ENCODE results near the gene BACH1.

The BACH1 gene

DNA sequence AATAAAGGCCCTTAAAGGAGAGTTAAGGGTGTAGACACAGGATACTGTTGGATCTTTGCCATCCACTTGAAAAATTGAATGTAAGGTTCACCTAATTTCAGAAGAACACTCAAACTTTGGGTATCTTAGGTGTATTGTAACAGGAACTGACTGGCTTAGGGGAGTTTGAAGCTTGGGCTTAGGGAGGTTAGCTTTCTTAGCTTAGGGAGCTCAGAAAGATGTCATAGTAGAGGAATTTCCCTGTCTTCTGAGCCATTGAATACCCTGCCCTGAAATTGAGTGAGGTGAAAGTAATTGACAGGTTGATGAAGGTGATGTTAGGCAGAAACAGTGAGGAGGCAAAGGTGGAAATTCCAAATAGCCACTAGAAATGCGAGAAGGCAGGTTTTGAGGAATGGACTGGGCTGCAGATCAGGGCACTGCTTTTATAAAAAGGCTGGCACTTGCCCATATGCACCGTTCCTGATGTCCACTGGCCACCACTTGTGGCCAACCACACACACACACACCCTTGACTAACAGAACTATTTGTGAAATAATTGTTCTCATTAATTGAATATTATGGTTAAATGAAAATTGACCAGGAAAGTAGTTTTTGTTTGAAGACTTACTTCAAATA lies 16.5 kb downstream of the BACH1 start:
- peak; percentile 29 for DNase-seq (ENCODE audit: low read depth, low spot score)

GRCh38 chr21:29316029-29316742 lies 17.5 kb downstream of the BACH1 start:
- no peak for DNase-seq (ENCODE audit: low read depth, low spot score)

GRCh38 chr21:29316806-29317205 lies 18.1 kb downstream of the BACH1 start:
- DNase-seq (ENCODE audit: low read depth, low spot score), result no peak

- DNase-seq (ENCODE audit: low read depth, low spot score), result peak; percentile 30
These were observed 19.6 kb downstream of the BACH1 start for GRCh38 chr21:29318354-29318753.

DNA sequence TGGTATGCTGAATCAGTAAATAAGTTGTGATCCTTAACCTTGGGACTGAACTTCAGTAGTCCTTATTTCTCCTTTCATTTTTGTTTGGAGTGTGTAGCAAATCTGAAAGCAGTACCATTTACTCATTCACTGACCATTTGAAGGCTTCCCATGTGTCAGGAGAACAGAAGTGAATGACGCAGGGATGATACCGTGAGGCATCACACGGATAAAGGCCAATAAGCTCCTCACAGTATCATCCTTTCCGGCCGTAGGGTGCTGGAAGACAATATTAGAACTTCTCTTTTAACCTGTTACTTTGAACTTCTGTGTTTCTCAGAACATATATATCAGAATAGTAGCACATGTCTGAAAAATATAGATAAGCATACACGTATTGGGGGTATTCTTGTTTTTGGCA lies 21.3 kb downstream of the BACH1 start:
- no peak for DNase-seq (ENCODE audit: low read depth, low spot score)

DNA sequence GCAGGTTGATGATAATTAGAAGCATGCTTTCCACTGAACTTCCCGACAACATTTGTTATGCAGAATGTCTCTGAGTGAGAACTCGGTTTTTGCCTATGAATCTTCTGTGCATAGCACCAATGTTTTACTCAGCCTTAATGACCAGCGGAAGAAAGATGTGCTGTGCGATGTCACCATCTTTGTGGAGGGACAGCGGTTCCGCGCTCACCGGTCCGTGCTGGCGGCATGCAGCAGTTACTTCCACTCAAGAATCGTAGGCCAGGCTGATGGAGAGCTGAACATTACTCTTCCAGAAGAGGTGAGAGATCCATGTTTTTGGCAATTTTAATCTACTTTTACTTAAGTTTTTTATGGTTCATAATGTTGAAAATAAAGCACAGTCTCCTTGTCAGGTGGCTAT lies 22.5 kb downstream of the BACH1 start:
- no peak for DNase-seq (ENCODE audit: low read depth, low spot score)

DNA sequence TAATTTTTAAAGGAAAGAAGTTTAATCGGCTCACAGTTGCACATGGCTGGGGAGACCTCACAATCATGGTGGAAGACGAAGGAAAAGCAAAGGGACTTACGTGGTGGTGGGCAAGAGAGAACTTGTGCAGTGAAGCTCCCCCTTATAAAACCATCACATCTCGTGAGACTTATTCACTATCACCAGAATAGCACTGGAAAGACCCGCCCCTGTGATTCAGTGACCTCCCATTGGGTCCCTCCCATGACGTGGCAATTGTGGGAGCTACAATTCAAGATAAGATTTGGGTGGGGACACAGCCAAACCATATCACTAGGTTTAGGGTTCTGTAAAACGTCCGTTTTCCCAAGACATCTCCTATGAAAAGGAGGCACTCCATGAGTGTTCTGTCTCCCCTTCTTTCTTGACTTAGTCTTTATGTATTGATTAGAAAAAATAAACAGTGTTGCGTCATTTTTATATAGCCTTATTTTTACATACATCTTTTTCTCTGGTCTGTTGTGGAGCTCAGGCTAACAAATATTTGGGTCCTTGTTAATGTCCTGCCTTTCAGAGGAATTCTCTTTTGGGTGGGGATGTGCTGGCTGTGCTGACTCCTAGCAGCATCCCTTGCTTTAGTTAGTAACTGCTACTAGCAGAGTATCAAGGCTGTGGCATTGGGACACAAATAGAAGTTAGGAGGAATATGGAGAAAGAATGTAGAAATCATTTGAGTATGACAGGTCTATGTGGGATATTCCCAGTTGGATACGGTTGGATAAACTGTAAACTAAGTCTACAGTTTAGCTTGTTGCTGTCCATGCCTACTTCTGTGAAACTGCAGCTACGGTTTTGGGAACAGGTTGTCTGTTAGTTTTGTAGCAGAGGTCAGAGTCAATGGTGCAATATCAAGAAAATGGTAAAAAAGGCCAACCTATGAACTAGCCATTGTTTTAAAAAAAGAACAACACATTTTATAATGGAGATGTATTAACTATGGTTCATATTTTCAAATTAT lies 23.5 kb downstream of the BACH1 start:
- DNase-seq (ENCODE audit: low read depth, low spot score), result no peak

DNA sequence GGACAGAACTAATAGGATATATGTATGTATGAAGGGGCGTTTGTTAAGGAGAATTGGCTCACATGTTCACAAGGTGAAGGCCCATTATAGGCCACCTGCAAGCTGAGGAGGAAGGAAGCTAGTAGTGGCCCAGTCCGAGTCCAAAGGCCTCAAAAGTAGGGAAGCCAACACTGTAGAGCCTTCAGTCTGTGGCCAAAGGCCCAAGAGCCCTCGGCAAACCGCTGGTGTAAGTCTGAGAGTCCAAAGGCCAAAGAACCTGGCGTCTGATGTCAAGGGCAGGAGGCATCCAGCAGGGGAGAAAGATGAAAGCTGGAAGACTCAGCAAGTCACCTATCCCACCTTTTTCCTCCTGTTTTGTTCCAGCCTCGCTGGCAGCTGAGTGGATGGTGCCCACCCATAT lies 24.5 kb downstream of the BACH1 start:
- DNase-seq (ENCODE audit: low read depth, low spot score), result no peak

DNA sequence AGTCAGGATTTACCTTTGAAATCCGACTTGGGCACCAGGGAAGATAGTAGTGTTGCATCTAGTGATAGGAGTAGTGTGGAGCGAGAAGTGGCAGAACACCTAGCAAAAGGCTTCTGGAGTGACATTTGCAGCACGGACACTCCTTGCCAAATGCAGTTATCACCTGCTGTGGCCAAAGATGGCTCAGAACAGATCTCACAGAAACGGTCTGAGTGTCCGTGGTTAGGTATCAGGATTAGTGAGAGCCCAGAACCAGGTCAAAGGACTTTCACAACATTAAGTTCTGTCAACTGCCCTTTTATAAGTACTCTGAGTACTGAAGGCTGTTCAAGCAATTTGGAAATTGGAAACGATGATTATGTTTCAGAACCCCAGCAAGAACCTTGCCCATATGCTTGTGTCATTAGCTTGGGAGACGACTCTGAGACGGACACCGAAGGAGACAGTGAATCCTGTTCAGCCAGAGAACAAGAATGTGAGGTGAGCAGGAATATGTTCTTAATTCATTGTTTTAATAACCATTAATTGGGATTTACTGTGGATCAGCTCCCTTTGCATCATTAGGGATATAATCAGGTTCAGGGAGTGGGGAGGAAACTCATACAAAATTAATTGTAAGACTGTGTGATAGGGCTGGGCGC lies 28.3 kb downstream of the BACH1 start:
- no peak for DNase-seq (ENCODE audit: low read depth, low spot score)

DNA sequence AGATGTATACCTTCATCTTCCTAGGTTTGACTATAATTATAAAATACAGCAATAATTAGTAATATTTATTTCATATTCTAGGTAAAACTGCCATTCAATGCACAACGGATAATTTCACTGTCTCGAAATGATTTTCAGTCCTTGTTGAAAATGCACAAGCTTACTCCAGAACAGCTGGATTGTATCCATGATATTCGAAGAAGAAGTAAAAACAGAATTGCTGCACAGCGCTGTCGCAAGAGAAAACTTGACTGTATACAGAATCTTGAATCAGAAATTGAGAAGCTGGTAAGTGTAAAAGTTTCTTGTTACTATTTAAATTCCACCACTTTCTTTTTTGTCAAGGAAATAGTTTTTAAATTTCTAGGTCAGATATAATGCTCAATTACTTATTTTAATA lies 30.7 kb downstream of the BACH1 start:
- no peak for DNase-seq (ENCODE audit: low read depth, low spot score)

GRCh38 chr21:29330797-29331196 lies 32.1 kb downstream of the BACH1 start:
- DNase-seq (ENCODE audit: low read depth, low spot score), result no peak

GRCh38 chr21:29332461-29333362 lies 34.0 kb downstream of the BACH1 start:
- peak; percentile 43 for DNase-seq (ENCODE audit: low read depth, low spot score)

- no peak for DNase-seq (ENCODE audit: low read depth, low spot score)
These were observed 34.7 kb downstream of the BACH1 start for GRCh38 chr21:29333406-29333805.

DNA sequence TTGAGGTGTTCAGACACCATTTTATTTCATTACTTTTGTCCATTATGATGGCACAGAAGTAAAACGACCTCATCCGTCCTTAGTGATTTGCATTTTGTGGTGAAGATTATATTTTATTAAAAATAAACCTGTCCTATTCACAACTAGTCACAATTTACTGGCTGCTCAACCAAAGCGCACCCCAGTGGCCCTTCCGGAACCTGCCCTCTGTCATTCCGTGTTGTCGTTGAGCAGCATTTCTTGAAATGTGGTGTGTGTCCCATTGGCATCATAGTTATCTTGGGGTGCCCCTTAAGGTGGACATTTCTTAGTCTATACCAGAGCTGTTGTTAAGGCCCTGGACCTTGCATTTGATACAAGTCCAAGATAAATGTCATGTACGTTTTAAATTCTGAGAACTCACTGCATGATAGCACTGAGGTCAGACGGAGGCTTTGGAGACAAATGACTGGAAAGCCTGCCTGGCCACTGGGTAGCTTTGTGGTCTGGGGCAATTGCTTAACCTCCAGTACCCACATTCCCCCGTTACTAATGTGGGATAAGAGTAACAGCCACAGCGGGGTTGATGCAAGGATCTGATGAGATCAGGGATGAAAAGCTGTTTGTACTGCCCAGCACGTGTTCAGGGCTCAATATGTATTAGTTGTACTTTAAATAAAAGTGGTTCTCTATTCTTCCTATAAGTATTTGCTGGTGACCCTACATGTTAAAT lies 36.2 kb downstream of the BACH1 start:
- DNase-seq (ENCODE audit: low read depth, low spot score), result peak; percentile 84

DNA sequence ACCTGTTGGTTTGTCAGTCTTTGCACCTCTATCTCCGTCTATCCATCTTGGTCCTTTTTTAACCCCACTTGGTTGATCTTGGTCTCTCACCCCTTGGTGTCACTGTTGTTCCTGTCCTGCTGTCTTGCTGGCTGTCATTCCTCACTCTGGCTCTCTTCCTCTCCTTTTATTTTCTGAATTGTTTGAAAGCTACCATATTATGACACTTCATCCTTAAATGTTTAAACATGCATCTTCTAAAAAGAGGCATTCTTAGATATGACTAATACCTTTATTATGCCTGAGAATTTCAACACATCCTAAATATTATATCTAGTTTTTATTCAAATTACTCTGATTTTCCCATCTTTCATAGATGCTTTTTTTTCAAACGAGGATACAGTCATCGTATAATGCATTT lies 37.0 kb downstream of the BACH1 start:
- no peak for DNase-seq (ENCODE audit: low read depth, low spot score)

- DNase-seq (ENCODE audit: low read depth, low spot score), result no peak
These were observed 39.5 kb downstream of the BACH1 start for GRCh38 chr21:29338256-29338655.

DNA sequence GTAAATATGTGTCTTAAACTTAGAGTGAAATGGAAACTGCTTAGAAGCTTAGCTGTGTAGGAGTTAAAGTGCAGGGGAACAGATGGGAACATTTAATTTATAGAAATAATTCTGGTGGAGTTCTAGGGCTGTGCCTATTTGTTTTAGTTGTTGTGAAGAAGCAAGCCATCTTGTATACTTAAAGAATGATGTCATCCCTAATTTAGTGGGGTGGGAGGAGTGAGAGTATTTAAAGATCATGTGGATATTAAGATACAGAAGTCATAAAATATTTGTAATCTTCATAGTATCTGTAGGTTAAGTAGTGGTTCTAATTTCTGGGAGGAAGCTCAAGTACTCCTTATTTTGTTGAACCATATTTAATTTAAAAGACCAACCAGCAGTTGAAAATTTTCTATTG lies 41.5 kb downstream of the BACH1 start:
- DNase-seq (ENCODE audit: low read depth, low spot score), result no peak

GRCh38 chr21:29342363-29342957 lies 43.7 kb downstream of the BACH1 start:
- DNase-seq (ENCODE audit: low read depth, low spot score), result peak; percentile 72

DNA sequence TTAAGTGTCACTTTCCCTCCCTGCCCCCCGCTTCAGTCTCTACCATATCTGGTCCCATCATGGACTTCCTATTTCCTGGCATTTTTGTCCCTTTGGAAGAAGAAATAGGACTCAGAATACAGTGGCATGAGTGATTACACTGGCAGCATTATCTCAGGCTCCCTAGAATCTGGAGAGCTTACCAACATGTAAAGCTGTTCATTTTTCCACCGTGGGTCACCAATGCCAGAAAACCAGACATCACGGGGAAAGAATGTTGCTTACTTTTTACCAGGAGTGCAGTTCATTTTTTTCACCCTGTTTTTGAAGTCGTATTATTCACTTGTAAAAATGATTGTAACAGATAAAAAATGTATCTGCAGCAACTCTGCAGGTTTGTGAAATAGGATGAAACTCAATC lies 44.8 kb downstream of the BACH1 start:
- peak; percentile 76 for DNase-seq (ENCODE audit: low read depth, low spot score)

GRCh38 chr21:29346281-29346680 lies 47.6 kb downstream of the BACH1 start:
- DNase-seq (ENCODE audit: low read depth, low spot score), result no peak

Data from astrocyte of the hippocampus (primary cell).